Panc1 (cell line): ENCODE measurements around the gene BTG2.

Experiments
- CTCF ChIP-seq: fragments of 450-650 bp; IDR thresholded peaks from 2 replicates; pipeline ENCODE4 v1.5.1; 2017; ENCODE audit warnings: mild to moderate bottlenecking
- POLR2AphosphoS5 ChIP-seq: IDR thresholded peaks from 2 replicates; pipeline ENCODE4 v1.6.1; 2012; ENCODE audit warnings: mild to moderate bottlenecking, low read depth, low read length, moderate library complexity
- SIN3A ChIP-seq: IDR thresholded peaks from 2 replicates; pipeline ENCODE4 v1.6.1; 2012; ENCODE audit warnings: low read depth, mild to moderate bottlenecking, low read length, moderate library complexity, borderline replicate concordance; ENCODE audit not compliant: insufficient read depth
- TCF7L2 ChIP-seq: IDR thresholded peaks from 2 replicates; pipeline ENCODE4 v1.6.1; 2011; ENCODE audit warnings: mild to moderate bottlenecking, low read depth, low read length, inconsistent platforms
- TF ChIP-seq, protein P1 (sequence below), 2 experiments: IDR thresholded peaks; 2 replicates each; pipeline ENCODE4 v1.6.1; 2011 to 2012; ENCODE audit warnings: low read depth in 2 of 2, control low read depth in 1 of 2, low read length in 1 of 2, mild to moderate bottlenecking in 1 of 2, moderate library complexity in 1 of 2; ENCODE audit not compliant: insufficient read depth in 1 of 2

DNA sequence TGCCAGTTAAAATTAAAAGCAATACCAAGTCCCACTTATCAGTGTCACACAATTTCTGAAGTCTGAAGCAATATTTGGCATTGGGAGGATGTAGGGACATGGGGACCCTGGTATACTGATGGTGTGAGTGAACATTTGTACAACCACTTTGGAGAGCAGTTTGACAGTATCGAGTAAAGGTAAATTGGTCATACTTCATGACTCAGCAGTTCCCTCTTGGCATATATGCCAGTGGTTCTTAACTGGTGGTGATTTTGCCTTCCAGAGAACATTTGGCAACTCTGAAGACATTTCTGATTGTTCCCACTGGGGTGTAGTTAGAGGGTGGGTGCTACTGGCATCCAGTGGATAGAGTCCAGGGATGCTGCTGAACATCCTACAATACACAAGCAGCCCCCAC lies 25.9 kb downstream of the BTG2 start:
- TF ChIP-seq CTCF = no peak
- TF ChIP-seq POLR2AphosphoS5 = no peak
- TF ChIP-seq, protein P1, sequence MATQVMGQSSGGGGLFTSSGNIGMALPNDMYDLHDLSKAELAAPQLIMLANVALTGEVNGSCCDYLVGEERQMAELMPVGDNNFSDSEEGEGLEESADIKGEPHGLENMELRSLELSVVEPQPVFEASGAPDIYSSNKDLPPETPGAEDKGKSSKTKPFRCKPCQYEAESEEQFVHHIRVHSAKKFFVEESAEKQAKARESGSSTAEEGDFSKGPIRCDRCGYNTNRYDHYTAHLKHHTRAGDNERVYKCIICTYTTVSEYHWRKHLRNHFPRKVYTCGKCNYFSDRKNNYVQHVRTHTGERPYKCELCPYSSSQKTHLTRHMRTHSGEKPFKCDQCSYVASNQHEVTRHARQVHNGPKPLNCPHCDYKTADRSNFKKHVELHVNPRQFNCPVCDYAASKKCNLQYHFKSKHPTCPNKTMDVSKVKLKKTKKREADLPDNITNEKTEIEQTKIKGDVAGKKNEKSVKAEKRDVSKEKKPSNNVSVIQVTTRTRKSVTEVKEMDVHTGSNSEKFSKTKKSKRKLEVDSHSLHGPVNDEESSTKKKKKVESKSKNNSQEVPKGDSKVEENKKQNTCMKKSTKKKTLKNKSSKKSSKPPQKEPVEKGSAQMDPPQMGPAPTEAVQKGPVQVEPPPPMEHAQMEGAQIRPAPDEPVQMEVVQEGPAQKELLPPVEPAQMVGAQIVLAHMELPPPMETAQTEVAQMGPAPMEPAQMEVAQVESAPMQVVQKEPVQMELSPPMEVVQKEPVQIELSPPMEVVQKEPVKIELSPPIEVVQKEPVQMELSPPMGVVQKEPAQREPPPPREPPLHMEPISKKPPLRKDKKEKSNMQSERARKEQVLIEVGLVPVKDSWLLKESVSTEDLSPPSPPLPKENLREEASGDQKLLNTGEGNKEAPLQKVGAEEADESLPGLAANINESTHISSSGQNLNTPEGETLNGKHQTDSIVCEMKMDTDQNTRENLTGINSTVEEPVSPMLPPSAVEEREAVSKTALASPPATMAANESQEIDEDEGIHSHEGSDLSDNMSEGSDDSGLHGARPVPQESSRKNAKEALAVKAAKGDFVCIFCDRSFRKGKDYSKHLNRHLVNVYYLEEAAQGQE (IDR thresholded peaks at IDR 0.05; ENCODE audit: insufficient read depth in 1 of 2, low read depth in 2 of 2, low read length in 1 of 2) = no peak
- no peak for TF ChIP-seq TCF7L2
- TF ChIP-seq SIN3A = no peak
